HG02571 (cell line): ENCODE data around the gene MPRIP.
A peak's percentile ranks its signal among the peaks of the same experiment; 100 is the strongest.

Experiments
- ATAC-seq: cut with Tn5 transposase; IDR thresholded peaks from one replicate; pipeline ENCODE4 v1.9.1; 2021; ENCODE audit warnings: mild to moderate bottlenecking, moderate library complexity; ENCODE audit not compliant: unreplicated experiment

MPRIP gene

GRCh38 chr17:17028878-17029535 lies 13.2 kb upstream of the MPRIP start:
- no peak for ATAC-seq

DNA sequence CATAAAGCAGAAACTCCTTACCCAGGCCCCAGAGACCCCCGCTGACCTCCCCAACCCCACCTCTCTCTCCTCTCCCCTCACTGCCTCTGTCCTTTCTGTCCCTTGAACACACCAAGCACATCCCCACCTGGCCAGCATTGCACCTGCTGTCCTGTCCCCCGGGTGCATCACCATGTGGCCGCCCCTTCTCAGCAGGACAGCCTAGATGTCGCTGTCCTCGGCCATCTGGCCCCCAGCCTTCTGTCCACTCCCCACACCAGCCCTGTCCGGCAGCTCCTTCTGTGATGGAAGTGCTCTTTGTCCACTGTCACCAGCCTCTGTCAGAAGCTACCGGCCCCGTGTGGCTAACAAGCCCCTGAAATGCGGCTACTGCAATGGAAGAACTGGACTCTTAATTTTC lies 12.3 kb upstream of the MPRIP start:
- ATAC-seq = no peak

DNA sequence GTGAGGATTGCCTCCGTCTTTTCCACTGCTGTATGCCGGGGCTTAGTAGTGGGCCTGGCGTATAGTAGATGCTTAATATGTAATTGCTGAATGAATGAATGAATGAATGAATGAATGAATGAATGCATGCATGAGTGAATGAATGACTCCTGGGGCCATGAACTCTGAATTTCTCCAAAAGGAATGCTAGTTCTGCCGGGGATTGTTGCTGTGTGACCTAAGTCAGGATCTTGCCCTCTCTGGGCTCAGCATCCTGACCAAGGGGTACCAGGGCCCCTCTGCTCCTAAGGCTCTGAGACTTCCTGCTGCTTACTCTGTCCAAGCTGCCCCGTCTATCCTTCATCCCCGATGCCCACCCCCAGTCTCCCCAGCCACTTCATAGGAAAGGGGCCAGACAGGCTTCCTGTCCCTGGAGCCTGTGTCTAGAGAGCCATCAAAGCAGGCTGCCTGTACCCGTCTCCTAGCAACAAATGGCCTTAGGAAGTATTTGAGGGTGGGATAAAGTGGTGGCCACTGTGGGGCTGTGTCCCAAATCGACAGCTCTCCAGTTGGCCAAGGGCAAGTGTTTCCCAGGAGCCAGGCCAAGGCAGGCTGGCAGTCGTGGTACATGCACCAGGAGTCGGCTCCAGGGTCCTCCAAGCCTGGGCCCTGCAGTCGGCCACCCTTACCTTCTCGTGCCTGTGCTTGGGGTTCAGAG lies 11.6 kb upstream of the MPRIP start:
- ATAC-seq = no peak

DNA sequence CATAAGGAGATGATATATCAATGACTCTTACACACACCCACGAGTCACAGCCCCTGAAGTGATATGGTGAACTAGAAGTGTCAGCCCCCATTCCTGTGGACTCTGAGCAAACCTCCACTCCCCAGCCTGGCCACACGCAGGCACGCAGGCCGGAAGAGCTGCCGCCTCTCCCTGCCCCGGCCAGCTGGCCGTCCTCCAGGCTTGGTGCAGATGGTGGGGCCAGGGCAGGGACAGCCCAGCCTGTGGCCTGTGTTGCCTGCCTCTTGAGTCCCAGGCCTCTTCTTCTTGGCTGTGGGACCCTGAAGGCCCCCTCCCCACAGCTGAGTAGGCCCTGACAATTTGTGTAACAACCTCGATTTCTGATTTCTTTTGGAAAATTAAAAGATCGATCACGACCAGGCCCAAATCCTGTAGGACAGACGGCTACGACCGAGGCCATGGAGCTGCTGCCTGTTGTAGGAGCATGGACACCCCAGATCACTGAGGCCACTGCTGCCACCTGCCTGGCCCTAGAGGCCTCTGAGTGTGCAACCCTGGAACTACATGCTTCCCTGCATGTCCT lies 10.0 kb upstream of the MPRIP start:
- ATAC-seq = no peak

DNA sequence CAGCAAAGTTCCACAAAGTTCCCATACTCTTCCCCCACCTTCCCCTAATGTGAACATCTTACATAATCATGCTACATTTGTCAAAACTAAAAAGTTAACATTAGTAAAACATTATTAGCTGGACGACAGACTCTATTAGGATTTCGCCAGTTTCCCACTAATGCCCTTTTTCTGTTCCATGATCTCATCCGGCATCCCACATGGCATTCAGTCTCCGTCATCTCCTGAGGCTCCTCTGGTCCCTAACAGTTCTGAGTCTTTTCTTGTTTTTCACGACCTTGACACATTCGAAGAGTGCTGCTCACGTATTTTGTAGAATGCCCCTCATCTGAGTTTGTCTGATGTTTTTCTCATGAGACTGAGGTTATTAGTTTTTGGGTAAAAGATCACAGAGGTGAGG lies 8.8 kb upstream of the MPRIP start:
- ATAC-seq = no peak

- no peak for ATAC-seq
Measured at GRCh38 chr17:17034026-17034425, 8.2 kb upstream of the MPRIP start.

- ATAC-seq = no peak
Measured at GRCh38 chr17:17034496-17035075, 7.7 kb upstream of the MPRIP start.

DNA sequence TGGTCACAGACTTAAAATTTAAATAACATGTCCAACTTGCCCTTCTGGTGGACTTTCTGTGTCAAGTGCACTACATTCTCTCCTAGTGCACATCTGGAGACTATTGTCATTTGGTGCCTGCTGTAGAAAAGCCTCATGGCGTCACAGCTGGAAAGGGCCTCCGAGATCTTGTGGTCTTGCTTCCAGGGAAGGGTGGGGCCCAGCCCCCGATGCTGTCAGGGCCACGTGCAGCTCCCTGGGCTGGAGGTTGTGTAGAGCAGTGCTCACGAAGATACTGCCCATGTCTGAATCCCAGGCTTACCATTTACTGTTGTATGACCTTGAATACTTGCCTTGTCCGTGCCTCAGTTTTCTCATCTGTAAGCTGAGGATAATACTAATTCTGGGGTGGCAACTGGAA lies 6.8 kb upstream of the MPRIP start:
- no peak for ATAC-seq

DNA sequence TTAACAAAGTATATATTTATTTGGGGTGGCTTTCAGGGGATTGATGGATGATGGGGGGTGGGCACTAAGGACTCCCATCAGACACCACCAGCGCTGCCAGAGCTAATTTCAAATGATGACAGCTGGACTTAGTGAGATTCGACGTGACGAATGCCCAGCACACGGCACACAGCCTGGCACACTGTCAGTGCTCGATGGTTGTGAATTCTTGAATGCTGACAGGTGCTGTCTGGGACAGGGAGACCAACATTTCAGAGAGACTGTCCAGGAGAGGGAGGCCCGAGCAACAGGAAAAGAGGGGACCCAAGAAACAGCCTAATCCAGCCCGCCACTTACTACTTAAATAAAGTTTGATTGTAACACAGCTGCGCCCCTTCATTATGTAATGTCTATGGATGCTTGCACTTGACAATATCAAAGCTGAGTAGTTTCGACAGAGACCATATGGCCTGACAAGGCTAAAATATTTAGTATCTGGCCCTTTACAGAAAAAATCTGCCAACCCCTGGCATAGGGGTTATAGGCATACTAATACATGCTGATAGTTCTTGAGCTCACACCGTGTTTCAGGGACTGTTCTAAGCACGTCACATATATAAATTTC lies 6.2 kb upstream of the MPRIP start:
- no peak for ATAC-seq

DNA sequence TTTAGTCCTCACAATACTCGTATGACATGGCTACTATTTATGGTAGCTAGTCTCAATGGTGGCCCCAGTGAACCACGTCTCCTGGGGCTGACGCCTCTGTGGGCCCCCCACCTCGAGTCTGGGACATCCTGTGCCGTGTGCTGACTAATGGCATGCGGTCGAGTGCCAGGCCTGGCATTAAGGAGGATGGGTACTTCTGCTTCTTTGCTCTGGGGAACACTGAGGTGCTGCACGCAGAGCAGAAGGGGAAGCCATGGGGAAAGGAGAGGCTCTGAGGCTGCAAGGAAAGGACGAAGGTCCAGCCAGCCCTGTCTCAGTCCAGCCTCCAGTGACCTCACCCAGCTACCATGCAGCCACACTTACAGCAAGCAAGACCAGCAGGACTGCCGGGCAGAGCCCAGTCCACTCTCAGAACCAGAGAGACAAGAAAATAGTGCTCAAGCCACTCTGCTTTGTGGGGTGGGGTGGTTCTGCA lies 5.7 kb upstream of the MPRIP start:
- no peak for ATAC-seq

DNA sequence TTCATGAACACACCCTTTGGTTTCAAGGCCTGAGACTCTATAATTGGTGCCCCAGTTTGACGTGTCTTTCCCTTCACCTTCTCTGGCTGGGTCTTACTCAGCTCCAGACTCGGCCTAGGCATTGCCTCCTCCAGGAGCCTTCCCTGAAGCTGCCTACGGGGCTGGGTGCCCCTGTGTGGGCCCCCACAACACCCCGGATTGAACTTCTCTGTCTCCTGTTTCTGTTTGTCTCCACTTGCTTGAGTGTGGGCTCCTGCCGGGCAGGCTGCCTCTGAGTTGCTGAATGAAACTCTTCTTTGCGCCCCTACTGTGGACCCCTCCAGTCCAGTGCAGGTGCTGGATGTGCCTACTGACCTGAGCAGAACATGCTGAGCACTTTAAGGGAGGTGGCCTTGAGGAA lies 2.3 kb upstream of the MPRIP start:
- no peak for ATAC-seq

DNA sequence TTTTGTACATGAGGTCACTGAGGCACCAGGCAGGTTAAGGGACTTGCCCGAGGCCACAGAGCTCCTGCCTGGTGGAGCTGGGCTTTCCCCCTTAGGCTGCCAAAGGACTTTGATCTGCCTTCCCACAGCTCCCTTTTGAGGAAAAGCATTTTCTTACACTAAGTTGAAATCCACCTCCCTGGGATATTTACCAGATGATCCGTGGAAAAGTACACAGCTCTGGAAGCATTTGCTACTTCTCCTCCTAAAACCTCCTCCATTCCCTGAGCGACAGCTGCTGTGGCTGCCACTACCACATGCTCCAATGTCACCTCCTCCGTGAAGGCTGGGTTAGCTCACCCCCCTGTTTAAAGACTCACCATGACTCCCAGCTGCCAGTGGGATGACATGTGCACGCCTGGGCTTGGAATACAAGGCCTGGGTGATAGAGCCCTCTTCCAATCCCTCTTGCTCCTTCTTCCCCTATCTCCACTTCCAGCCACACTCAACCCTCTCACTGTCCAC lies 1.2 kb upstream of the MPRIP start:
- ATAC-seq = no peak

DNA sequence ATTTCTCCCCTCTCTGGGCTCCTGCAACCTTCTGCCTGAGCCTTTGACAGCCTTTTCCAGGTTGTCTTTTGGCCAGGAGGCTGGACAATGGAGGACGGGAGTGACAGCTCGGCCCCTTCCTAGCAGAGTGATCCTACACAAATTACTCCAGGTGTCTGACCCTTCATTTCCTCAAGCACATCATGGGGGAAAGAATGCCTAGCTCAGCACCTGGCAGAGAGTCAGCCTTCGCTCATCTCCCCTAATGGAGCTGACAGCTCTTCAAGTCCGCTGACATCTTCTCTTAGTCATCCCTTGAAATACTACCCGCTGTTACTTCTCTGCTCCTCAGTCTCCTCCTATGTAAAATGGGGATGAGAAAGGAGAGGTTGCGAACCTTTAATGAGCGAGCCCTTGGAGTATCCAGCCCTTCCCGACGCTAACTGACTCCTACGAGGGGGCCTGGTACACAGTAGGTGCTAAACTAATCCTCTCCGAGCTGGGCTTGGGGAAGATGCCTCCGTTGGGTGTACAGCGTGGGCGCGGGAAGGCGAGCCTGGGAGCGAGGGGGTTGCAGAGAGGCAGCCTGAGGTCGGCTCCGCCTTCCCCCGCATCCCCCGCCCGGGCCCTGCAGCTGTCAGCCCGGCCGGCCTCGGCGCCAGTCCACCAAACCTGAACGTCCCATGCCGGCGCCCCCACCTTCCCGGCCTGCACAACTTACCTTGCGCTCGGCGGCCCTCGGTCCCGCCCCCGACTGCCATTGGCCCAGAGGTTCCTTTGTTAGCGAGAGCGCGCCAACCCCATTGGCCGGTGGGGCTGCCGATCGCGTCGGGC lies 480 bp upstream of the MPRIP start:
- peak; percentile 92 for ATAC-seq

DNA sequence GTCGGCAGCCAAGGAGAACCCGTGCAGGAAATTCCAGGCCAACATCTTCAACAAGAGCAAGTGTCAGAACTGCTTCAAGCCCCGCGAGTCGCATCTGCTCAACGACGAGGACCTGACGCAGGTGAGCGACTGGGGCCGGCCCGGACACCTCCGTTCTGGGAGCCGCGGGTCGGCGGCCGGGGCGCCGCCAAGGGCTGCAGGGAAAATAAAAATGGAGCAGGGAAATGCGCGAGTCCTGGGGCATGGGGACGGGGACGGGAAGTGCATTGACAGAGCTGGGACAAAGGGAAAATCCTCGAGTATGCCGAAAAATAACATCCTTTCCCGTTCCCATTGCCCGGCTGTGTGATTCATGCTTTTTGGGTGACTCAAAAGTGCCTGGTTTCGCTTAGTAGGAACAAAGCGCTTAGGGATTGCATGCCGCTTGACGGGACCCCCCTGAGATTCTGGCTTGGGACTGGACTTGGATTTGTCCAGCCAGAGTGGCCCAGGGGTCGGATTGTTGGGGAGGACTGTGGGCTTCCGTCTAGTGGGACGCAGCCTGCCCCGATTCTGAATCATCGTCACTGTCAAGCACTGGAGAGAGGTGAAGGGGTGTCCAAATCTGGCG lies 699 bp downstream of the MPRIP start:
- peak; percentile 1 for ATAC-seq

DNA sequence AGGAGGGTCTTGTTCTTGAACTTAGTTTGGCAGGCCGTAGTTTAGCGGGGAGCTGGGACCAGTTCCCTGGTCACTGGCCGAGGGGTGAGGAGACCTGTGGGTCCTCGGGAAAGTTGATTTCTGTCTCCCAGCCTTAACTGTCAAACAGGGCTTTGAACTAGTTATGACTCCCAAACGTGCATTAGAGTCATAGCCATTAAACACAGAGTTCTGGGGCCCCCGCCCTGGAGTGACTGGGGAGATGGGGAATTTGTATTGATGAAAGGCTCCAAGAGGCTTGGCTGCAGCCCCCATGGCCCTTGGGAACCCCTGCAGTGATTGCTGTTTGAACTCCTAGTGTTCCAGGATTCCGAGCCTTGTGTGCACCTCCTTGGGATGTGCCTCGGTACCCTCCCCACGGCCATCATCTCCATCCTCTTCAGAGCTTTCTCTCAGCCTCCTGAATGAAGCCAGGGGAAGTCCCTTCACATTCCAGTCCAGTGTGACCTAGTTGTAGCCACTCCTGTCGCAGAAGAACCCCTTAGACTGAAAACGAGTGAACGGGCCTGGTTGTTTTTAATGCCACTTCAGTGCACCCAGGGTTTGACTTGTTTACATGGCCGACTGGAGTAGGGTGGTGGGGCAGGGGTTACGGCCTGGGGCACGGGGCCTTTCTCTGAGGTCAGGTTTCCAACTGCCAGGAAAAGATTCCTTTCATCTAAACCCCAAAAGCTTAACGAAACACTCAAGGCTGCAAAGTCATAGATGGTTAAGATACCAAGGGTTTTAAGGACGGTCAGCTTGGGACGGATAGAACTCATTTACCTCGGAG lies 1.4 kb downstream of the MPRIP start:
- no peak for ATAC-seq

GRCh38 chr17:17044846-17045561 lies 2.7 kb downstream of the MPRIP start:
- ATAC-seq = no peak

DNA sequence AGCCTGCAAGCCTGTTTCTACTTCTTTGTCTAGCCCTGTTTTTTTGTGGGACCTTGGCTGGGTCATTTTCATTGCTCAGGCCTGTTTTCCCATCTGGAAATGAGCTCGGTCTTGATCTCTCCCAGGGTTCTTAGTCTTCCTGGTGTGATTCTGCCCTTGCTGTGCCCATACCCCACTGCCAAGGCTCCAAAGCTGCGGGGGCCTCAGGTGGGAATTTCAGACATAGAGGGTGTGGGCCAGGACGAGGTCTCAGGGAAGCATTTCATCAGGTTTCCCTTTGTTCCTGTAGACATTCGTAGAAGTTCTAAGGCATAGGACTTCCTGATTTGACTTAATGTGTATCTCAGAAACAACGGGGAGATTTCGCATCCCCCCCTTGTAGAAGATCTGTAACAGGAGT lies 5.8 kb downstream of the MPRIP start:
- ATAC-seq = no peak
